Immature natural killer cell (primary cell): ENCODE results near the gene CHRNA4. TPM values are rescaled to one million over a fixed set of nuclear protein-coding genes. Genes with fewer than 3 reads are reported as not detected.

Experiments used
- DNase-seq, 3 donors: peaks; one replicate each; pipeline ENCODE4 v3.0.0; 2022; ENCODE audit warnings: mixed read lengths in 1 of 3
- H3K27ac Mint-ChIP-seq, 6 donors: one replicate each; pipeline ENCODE4 v1.8.0; 2020; ENCODE audit warnings: mixed read lengths in 6 of 6, mild to moderate bottlenecking in 5 of 6, inconsistent platforms in 4 of 6, moderate library complexity in 3 of 6
- H3K27me3 Mint-ChIP-seq, 3 donors: one replicate each; pipeline ENCODE4 v1.8.0; 2020 to 2021; ENCODE audit warnings: low read depth in 3 of 3, mild to moderate bottlenecking in 3 of 3, mixed read lengths in 3 of 3, moderate library complexity in 3 of 3, inconsistent platforms in 1 of 3
- H3K36me3 Mint-ChIP-seq, 3 donors: one replicate each; pipeline ENCODE4 v1.8.0; 2020; ENCODE audit warnings: mixed read lengths in 3 of 3, inconsistent platforms in 2 of 3, mild to moderate bottlenecking in 2 of 3
- H3K4me1 Mint-ChIP-seq, 2 donors: one replicate each; pipeline ENCODE4 v1.8.0; 2020; ENCODE audit warnings: inconsistent platforms in 2 of 2, mild to moderate bottlenecking in 2 of 2, mixed read lengths in 2 of 2, moderate library complexity in 1 of 2
- H3K4me3 Mint-ChIP-seq, 5 donors: one replicate each; pipeline ENCODE4 v1.8.0; 2020; ENCODE audit warnings: mild to moderate bottlenecking in 5 of 5, mixed read lengths in 5 of 5, inconsistent platforms in 3 of 5, moderate library complexity in 3 of 5
- H3K9me3 Mint-ChIP-seq, 6 donors: one replicate each; pipeline ENCODE4 v1.8.0; 2020; ENCODE audit warnings: mild to moderate bottlenecking in 6 of 6, mixed read lengths in 6 of 6, inconsistent platforms in 4 of 6, moderate library complexity in 3 of 6
- polyA plus RNA-seq, 3 donors: library from polyadenylated mRNA; unstranded; fragments of 300-500 nt; fragmentation: Illumina TruSeq; gene quantifications; one replicate each; pipeline ENCODE4 v1.2.3, GENCODE V29; 2021

Gene CHRNA4
- polyA plus RNA-seq, 3 donors from 2014 or later: not detected

DNA sequence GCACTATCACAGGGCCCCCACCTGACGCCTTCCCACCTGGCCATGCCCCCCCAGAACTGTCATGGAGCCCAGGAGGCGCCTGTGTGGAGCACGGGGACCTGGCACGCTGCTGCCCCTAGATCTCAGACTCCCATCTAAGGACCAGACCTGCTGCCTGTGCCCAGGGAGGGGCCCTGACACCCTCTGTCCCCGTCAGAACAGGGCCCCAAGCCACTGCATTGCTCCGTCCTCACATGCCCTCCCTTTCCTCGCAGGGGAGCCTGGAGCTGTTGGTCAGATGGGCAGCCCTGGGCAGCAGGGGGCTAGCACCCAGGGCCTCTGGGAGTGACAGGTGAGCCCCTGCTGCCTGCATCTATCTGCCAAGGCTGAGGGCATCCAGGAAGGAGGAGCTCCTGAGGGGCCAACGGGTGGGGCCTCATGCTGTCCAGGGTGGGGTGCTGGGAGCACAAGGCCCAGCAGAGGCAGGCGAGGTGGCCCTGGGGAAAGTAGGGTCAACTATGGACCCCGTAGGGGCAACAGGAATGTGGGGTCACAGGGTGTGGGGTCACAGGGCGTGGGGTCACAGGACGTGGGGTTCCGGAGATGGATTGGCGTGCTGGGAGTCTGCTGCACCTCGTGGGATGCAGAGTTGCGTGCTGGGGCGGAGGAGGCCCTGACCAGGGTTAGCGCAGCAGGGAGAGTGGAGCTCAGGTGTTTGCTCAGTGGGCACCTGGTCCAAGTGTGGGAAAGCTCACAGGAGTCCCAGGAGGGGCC, 31.6 kb downstream of the CHRNA4 start:
- Mint-ChIP-seq H3K27ac (no peak overlapping the region), H3K36me3 (peaks cover 0 to 3% (median 0%) of the 10 kb centered on the region in 3 donors), H3K4me3 (no peak overlapping the region), H3K4me1 (peaks cover 0 to 7% of the 10 kb centered on the region in 2 donors), H3K27me3 (peaks cover 0 to 4% (median 0%) of the 10 kb centered on the region in 3 donors), H3K9me3 (peaks cover 0 to 8% (median 6%) of the 10 kb centered on the region in 6 donors)
- no peak for DNase-seq

DNA sequence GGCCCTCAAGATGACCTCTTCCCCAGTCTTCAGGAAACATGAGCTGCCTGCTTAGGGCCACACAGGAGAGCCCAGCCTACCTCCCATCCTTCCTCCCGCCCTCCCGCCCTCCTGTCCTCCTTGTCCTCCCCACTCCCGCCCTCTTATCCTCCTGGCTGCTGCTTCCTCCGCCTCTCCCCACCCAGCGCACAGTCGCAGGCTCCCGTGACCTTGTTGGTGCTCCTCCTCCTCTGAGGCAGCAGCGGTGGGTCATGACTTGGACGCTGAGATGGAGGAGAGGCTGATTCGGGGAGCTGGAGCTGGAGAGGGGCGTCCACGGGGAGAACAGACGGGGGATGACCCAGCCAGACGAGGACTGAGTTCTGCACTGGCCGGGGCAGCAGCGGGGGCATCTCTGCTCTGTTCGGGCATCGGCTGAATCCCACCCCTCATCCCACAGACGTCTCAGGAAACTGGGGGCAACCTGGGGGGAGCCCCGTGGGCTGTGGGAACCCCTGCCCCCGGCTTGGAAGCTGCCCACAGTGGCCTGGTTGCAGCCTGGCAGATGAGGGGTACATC, 32.4 kb downstream of the CHRNA4 start:
- no peak for DNase-seq
- peaks cover 0 to 7% of the 10 kb centered on the region in 2 donors for H3K4me1 Mint-ChIP-seq
- H3K9me3 Mint-ChIP-seq: peaks cover 0 to 8% (median 6%) of the 10 kb centered on the region in 6 donors
- H3K27me3 Mint-ChIP-seq: peaks cover 0 to 6% (median under 1%) of the 10 kb centered on the region in 3 donors
- peaks cover 0 to 3% (median 0%) of the 10 kb centered on the region in 3 donors for H3K36me3 Mint-ChIP-seq
- no peak overlapping the region for H3K4me3 Mint-ChIP-seq
- H3K27ac Mint-ChIP-seq: no peak overlapping the region

DNA sequence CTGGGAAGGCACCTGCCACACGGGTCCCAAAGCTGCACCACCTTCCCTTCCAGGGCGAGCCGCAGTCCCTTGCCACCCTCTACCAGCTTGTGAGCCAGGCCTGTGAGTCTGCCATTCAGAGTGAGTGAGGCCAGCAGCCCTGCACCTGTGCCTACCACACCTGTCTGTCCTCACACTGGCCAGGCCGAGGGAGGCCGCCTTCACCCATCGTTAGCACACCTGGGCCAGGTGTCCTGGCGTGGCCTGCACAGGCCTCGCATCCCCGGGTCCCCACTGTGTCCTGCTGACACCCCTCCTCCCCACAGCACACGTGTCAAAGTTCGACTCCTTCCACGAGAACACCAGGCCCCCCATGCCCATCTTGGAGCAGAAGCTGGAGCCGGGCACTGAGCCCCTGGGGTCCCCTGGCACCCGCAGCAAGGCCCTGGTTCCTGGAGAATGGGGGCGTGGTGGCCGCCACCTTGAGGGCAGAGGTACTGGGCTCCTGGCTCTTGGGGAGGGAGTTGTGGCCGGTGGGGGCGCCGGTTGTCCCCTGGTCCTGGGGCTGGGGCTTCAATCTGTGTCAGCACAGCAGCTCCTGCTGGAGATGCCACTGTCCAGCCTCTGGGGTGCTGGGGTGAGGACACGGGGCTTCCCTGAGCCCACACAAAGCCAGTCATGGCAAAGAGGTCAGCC, 33.0 kb downstream of the CHRNA4 start:
- Mint-ChIP-seq H3K36me3 (peaks cover 0 to 3% (median 0%) of the 10 kb centered on the region in 3 donors), H3K9me3 (peaks cover 0 to 8% (median 6%) of the 10 kb centered on the region in 6 donors), H3K4me3 (no peak overlapping the region), H3K4me1 (peaks cover 0 to 7% of the 10 kb centered on the region in 2 donors), H3K27me3 (peaks cover 0 to 9% (median 2%) of the 10 kb centered on the region in 3 donors), H3K27ac (peak overlapping the region in 3 of 6 donors; percentile 55 to 92 (median 73))
- no peak for DNase-seq

DNA sequence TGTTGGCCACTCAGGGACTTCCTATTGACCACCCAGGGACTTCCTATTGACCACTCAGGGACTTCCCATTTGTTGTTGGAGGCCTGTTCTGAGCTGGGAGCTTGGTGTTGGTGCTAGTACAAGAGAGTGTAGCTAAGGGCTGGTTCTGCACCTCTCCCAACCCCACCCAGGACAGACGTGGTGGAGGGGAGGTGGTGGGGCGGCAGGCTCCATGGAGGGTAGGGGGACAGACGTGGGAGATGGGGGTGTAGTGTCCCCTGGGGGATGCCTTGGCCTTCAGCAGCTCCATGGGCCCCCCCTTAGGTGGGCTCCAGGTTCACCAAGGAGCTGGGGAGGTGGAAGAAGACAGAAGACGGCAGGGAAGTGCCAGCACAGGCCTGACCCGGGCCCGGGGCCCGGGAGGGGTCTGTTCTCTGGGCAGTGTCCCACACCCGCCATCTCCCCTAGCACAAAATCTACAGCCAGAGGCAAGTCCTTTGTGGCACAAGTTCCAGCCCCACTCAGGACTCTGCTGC, 33.9 kb downstream of the CHRNA4 start:
- no peak for DNase-seq
- H3K27ac Mint-ChIP-seq: peak overlapping the region; percentile 42 to 94 (median 82)
- peaks cover 0 to 11% (median 2%) of the 10 kb centered on the region in 3 donors for H3K27me3 Mint-ChIP-seq
- peaks cover 0 to 7% of the 10 kb centered on the region in 2 donors for H3K4me1 Mint-ChIP-seq
- peaks cover 0 to 8% (median 6%) of the 10 kb centered on the region in 6 donors for H3K9me3 Mint-ChIP-seq
- peaks cover 0 to 3% (median 0%) of the 10 kb centered on the region in 3 donors for H3K36me3 Mint-ChIP-seq
- H3K4me3 Mint-ChIP-seq: peak overlapping the region in 1 of 5 donors; percentile 14

DNA sequence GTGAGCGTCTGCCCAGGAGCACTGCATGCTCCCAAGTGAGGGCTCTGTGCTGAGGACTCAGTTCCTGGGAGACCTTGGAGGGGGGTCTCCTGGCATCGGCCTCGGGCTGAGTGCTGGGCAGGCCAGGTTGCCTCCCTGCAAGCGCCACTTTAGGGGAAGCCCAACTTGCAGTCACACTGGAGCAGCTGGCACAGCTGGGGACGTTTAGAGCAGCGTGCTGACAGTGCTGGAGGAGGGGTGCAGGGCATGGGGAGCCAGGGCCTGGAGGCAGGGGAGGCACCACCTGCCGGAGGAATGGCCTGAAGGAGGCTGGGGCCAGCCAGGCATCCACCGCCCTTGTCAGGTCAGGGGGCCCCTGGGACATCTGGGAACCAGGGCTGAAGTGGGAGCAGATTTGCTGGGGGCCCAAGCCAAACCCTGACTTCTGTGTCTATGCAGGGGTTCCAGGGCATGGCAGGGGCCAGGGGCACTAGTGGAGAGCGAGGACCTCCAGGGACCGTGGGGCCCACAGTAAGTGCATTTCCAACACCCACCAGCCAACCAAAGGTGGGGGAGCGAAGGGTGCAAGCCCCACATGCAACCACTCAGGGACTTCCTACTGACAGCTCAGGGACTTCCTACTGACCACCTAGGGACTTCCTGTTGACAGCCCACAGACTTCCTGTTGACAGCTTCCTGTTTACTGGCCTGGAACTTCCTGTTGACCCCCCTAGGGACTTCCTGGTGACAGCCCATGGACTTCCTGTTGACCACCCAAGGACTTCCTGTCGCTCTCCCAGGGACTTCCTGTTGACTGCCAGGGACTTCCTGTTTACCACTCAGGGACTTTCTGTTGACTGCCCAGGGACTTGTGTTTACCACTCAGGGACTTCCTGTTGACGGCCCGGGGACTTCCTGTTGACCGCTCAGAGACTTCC, 34.6 kb downstream of the CHRNA4 start:
- Mint-ChIP-seq H3K27me3 (peaks cover 0 to 11% (median 2%) of the 10 kb centered on the region in 3 donors), H3K36me3 (no peaks in the 10 kb centered on the region)
- no peak for DNase-seq

DNA sequence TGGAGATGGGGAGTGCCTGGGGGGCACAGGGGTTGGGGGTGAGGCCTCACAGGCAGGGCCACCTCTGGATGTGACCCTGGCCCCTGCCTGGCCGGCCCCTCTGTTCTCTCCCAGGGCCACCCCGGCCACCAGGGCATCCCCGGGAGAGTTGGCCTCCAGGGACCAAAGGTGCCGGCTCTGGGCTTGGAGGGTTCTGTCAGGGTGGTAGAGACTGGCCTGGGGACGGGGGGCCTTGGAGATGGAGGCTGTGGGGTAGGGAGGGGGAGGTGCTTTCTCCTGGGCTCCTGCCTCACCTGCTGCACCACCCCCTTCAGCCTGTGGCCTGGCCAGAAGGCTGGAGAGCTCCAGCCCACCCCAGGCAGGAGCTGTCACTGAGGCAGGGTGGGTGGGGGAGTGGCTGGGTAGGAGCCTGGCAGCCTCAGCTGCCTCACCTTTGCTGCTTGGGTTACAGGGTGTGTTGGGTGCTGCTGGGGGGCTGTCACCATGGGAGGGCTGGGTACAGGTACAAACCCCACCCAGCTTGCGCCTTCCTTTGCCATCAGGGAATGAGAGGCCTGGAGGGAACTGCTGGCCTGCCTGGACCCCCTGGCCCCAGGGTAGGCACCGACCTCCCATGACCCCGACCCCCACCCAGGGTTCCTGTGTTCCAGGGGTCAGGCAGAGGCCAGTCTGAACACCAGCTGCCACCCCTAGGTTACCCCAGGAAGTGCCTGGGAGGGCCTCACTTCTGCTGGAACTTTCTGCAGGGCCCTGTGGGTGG, 35.4 kb downstream of the CHRNA4 start:
- no peak overlapping the region for H3K4me3 Mint-ChIP-seq
- H3K27me3 Mint-ChIP-seq: peaks cover 0 to 11% (median 3%) of the 10 kb centered on the region in 3 donors
- DNase-seq: no peak
- H3K9me3 Mint-ChIP-seq: no peaks in the 10 kb centered on the region
- peak overlapping the region in 2 of 6 donors; percentile 55 to 83 for H3K27ac Mint-ChIP-seq
- H3K4me1 Mint-ChIP-seq: peaks cover 0 to 7% of the 10 kb centered on the region in 2 donors
- H3K36me3 Mint-ChIP-seq: no peaks in the 10 kb centered on the region

More for the DNA sequence above, 34.6 kb downstream of the CHRNA4 start:
- Mint-ChIP-seq H3K9me3 (peaks cover 0 to 3% (median under 1%) of the 10 kb centered on the region in 6 donors), H3K4me1 (peaks cover 0 to 7% of the 10 kb centered on the region in 2 donors), H3K27ac (peak overlapping the region; percentile 42 to 94 (median 82)), H3K4me3 (peak overlapping the region in 1 of 5 donors; percentile 14)

DNA sequence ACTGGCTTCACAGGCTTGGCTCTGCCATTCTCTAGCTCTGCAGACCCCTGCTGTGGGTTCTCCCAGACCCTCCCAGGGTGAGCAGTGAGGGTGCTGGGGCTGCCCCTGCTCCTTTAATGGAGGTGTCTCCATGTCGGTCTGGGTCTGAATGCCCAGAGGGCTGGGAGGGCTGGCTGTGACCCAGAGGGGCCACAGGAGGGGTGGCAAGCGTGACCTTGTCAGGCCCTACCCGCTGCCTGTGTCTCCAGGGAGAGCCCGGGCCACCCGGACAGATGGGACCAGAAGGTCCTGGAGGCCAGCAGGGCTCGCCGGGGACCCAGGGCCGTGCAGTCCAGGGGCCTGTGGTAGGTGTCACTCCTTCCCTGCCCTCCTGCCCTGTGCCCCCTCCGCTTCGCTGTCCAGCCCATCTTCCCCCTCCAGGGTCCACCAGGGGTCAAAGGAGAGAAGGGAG, 36.1 kb downstream of the CHRNA4 start:
- no peak overlapping the region for H3K27ac Mint-ChIP-seq
- no peak for DNase-seq
- H3K27me3 Mint-ChIP-seq: peaks cover 0 to 11% (median 3%) of the 10 kb centered on the region in 3 donors
- no peaks in the 10 kb centered on the region for H3K9me3 Mint-ChIP-seq
- H3K36me3 Mint-ChIP-seq: no peaks in the 10 kb centered on the region
- peaks cover 0 to 7% of the 10 kb centered on the region in 2 donors for H3K4me1 Mint-ChIP-seq
- H3K4me3 Mint-ChIP-seq: no peak overlapping the region

DNA sequence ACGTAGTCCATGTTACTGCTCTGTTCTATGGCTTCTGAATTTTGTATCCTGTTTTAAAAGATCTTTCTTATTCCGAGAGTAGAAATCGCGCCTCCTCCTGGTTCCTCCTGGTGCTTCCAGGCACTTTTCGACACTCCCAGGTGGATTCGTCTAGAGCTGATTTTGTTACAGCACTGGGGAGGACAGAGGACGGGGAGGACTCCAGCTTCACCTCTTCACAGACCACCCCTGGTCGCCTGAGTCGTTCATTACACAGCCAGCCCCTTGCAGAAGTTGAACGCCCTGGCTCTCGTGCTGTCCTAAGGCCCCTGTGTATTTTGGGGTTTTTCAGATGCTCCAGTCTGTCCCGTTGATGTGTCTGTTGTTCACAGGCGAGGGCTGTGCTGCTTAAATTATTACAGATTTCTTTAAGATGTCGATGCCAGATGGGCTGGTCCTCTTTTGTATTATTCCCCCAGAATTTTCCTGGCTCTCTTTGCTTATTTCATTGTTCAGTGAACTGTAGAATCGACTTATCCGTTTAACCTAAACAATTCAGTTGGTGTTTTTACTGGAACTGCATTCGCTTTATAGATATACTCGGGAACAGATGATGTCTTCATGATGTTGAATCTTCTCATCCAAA, 37.7 kb downstream of the CHRNA4 start:
- Mint-ChIP-seq H3K4me1 (peaks cover 0 to 7% of the 10 kb centered on the region in 2 donors), H3K27ac (no peak overlapping the region), H3K9me3 (no peaks in the 10 kb centered on the region), H3K27me3 (peaks cover 0 to 11% (median 3%) of the 10 kb centered on the region in 3 donors), H3K4me3 (no peak overlapping the region), H3K36me3 (no peaks in the 10 kb centered on the region)
- no peak for DNase-seq

DNA sequence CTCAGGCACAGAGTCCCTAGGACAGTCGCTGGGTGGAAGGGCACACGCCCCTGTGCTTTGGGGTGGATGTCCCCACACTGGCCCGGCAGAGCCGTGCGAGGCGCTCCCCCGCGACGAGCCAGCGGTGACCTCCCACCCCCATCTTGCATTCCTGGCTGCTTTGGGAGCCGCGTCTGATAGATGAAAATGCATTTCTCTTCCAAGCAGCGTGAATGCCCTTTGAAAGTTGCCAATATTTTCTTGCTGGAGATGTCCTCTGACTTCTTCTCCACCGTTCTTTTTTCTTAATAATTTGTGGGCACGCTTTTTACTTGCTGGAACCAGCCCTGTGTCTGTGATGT, 38.2 kb downstream of the CHRNA4 start:
- H3K36me3 Mint-ChIP-seq: no peaks in the 10 kb centered on the region
- H3K27me3 Mint-ChIP-seq: peaks cover 0 to 8% (median 5%) of the 10 kb centered on the region in 3 donors
- H3K9me3 Mint-ChIP-seq: no peaks in the 10 kb centered on the region
- peaks cover 0 to 7% of the 10 kb centered on the region in 2 donors for H3K4me1 Mint-ChIP-seq
- DNase-seq: no peak
- H3K27ac Mint-ChIP-seq: no peak overlapping the region
- H3K4me3 Mint-ChIP-seq: no peak overlapping the region

DNA sequence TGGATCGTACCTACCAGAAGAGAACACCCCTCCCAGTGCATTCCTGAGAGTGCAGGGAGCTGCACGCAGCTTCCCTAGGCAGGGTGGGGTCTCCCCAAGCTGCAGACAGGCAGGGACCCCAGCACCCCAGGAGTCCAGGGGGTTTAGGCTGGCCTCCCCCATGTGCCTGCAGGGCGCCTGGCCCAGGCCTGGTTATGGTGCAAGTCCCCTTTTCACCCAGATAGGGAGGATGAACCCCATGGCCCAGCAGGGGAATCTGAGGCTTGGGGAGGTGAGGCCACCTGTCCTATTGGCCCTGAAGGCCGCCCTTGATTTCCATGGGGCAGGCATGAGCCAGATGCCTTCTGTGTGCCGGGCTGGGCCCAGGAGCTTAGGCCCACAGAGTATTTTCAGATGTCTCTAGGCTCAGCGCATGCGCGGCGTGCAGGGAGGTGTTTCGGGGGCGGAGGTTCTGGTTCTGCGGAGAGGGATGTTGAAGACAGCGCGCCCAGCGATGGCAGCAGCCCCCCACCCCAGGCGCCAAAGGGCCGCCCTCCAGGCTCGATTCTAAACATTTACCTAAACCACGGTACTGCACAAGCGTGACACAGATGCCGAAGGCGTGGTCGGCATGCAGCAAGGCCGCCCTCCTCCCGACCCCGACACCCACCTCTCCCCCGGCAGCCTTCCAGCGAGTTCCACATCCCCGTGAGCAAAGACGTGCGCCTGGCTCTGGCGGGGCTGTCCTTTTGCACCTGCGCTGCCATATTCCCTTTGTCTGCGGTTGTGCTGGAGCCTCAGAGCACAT, 38.8 kb downstream of the CHRNA4 start:
- Mint-ChIP-seq H3K4me1 (peaks cover 0 to 7% of the 10 kb centered on the region in 2 donors), H3K9me3 (no peaks in the 10 kb centered on the region), H3K27me3 (peaks cover 2 to 8% (median 5%) of the 10 kb centered on the region in 3 donors), H3K4me3 (no peak overlapping the region), H3K36me3 (no peaks in the 10 kb centered on the region), H3K27ac (peak overlapping the region in 1 of 6 donors; percentile 40)
- DNase-seq: no peak

DNA sequence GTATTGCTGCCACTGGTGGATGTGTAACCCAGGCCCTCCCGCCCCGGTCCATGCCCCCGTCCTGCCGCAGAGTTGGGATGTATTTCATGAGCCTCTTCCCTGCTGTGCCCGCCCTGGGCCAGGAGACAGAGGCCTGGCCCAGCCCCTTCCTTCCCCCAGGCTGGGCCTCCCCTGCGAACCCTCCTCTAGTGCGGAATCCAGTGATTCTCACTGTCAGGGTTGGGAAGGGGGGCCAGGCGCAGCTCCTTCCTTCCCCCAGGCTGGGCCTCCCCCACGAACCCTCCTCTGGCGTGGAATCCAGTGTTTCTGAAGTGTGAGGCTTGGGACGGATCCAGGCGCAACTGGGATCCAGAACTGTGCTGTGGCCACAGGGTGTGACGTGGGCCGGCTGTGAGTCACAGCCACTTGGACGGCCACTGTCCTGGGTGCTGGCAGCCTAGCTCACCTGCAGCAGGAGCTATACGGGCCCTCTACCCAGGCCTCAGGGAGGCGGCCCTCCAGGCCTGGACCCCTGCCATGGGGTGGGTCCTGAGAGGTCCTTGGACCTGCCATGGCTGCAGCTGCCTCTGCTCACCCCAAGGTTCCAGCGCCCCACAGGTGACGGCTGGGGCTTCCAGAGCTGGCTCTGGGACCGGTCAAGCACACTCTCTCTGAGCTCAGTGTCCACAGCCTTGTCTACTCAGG, 39.9 kb downstream of the CHRNA4 start:
- H3K36me3 Mint-ChIP-seq: no peaks in the 10 kb centered on the region
- H3K27ac Mint-ChIP-seq: no peak overlapping the region
- peaks cover 0 to 2% of the 10 kb centered on the region in 2 donors for H3K4me1 Mint-ChIP-seq
- H3K27me3 Mint-ChIP-seq: peaks cover 2 to 6% (median 5%) of the 10 kb centered on the region in 3 donors
- no peak overlapping the region for H3K4me3 Mint-ChIP-seq
- H3K9me3 Mint-ChIP-seq: no peaks in the 10 kb centered on the region
- DNase-seq: no peak
